SIG-M5 treated with dmso at 0.1 percent for 504 hours (cell line): Measurements from ENCODE around the gene MGAT4C.
"Not testable (repeated sequence)": the region's sequence is repeated elsewhere in the genome, so short reads cannot be mapped to it uniquely, and the experiment has no call there.

Source experiments
- DNase-seq: peaks from one replicate; lab custom pipeline; 2025; ENCODE audit not compliant: unreplicated experiment; lab: John Stamatoyannopoulos, UW

The MGAT4C gene

DNA sequence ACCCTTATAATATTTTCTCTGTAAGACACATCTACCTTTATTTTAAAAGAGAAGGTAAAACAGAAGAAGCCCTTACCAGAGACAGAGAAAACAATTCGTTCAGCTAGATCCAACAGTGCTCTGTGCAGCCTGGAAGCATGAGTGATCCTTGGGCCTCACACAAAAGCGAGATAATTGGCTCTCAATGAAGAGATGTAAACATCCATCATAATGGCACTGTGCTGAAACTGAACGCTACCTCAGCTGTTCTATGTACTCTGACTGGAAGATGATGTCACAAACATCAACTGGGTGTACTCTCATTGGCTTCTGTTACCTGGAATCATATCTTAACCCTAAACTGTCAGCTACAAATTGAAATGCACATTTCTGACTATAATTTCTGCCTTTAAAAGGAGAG is at the start of gene MGAT4C:
Gene MGAT4C, minus strand, starts transcription at position 229 of the 400 bp plus-strand sequence.
- no peak for DNase-seq

DNA sequence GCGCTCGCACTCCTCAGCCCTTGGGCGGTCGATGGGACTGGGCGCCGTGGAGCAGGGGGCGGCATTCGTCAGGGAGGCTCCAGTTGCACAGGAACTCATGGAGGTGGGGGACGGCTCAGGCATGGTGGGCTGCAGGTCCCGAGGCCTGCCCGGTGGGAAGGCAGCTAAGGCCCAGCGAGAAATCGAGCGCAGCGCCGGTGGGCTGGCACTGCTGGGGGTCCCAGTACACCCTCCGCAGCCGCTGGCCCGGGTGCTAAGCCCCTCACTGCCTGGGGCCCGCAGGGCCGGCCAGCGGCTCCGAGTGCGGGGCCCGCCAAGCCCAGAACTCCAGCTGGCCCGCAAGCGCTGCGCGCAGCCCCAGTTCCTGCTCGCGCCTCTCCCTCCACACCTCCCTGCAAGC is 40.2 kb upstream of the MGAT4C start:
- DNase-seq = not testable (repeated sequence)

DNA sequence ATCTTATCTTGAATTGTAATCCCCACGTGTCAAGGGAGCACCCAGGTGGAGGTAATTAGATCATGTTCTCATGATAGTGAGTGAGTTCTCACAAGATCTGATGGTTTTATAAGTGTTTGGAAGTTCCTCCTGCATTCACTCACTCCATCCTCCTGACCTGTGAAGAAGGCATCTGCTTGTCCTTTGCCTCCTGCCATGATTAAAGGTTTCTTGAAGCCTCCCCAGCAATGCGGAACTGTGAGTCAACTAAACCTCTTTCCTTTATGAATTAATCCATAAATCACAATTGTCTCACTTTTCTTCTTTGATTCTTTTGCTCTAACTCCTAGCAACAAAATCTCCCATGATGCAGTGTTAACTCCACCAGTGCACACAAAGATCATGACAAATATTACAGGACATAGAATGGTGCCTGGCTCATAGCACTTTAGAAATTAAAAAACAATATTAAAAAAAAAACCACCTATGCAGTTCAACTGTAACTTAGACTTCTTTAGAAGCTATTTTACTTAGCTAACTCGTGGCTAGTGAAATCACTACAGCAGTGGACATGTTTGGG is 37.6 kb upstream of the MGAT4C start:
- DNase-seq = no peak

DNA sequence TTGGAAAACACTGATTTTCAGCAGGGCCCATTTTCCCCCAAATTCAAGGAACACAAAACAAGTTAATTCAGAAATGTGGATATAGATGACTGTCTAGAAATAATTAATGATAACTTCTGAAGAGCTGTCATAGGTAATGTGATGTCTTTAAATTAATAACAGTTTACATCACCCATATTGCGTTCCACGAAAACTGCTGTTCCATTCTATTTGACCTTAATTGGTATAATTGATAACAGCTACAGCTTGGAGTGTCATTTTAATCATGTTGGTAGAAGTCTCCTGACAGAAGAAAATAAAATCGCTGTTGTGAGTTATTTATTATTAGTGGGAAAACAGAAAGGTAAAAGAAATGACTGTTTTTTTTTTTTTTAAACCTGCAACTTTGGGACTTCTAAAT is 36.3 kb upstream of the MGAT4C start:
- DNase-seq = no peak

DNA sequence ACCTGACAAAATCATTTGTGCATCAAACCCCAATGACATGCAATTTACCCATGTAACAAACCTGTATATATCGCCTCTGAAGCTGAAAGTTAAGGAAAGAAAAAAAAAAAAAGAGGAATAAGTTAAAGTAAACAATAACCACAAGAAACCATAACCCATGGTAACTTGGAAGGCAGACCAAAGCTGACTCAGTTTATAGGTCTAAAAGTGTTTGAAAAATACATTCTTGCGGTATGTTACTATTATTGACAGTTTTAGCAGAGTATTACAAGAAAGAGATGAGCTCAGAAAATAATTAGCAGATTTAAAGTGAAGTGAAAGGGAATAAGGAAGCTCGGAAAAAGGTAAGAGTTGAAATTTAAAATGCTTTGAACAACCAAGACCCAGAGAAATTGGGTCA is 34.4 kb upstream of the MGAT4C start:
- DNase-seq = no peak

DNA sequence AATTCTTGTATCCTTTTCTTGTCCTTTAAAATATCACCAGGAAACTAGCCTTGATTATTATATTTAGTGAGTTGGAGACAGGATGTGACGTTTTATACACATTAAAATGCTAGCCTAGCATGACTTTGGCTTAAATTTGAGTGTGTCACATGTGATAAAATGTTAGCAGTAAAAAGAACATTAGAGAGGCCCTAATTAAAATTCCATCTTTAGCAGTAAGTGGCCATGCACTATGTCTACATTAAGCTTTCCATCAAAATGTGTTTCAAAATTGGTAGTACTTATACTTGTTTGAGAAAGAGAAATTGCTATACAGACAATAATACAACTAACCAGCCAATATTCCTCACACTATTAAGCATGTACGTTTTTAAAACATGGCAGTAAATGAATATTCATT is 29.9 kb upstream of the MGAT4C start:
- no peak for DNase-seq

DNA sequence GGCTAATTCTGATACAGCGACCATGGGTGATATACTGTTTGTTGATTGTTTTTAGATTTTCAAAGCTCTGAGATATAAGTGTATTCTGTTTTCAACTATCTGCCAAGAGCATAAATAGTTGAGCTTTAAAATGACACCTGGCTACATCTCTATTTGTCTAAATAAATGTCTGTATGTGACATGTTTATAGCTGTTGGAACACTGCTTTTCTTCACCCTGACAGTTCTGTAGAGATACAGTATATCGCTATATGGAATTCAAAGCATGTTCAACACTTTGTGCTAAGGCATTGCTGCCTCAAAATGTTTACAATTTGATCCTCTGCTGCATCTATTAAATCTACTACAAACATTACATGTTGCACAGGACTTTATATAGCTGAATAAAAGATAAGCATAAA is 27.4 kb upstream of the MGAT4C start:
- DNase-seq = no peak

DNA sequence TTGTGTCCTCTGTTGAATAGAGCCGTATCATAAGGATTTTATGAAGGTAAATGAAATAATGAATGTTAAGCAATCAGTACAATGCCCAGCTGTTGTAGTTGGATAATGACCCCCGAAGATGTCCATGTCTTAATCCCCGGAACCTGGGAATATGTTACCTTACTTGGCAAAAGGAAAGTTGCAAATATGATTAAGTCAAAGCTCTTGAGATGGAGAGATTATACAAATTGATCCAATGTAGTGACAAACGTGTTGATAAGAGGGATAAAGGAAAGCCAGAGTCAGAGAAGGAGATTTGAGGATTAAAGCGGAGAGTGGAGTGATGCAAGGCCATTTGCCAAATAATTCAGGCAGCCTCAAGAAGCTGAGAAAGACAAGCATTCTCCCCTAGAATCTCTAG is 19.2 kb upstream of the MGAT4C start:
- DNase-seq = no peak

DNA sequence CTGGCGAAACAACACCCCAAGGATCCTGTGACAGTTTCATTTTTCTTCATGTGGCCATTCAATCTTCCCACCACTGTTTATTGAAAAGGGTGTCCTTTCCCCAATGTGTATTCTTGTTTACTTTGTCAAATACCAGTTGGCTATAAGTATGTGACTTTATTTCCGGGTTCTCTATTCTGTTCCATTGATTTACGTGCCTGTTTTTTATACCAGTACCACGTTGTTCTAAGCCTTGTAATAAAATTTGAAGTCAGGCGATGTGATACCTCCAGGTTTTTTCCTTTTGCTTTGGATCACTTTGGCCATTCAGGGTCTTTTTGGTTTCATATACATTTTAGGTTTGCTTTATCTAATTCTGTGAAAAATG is 9.1 kb upstream of the MGAT4C start:
- DNase-seq = no peak

DNA sequence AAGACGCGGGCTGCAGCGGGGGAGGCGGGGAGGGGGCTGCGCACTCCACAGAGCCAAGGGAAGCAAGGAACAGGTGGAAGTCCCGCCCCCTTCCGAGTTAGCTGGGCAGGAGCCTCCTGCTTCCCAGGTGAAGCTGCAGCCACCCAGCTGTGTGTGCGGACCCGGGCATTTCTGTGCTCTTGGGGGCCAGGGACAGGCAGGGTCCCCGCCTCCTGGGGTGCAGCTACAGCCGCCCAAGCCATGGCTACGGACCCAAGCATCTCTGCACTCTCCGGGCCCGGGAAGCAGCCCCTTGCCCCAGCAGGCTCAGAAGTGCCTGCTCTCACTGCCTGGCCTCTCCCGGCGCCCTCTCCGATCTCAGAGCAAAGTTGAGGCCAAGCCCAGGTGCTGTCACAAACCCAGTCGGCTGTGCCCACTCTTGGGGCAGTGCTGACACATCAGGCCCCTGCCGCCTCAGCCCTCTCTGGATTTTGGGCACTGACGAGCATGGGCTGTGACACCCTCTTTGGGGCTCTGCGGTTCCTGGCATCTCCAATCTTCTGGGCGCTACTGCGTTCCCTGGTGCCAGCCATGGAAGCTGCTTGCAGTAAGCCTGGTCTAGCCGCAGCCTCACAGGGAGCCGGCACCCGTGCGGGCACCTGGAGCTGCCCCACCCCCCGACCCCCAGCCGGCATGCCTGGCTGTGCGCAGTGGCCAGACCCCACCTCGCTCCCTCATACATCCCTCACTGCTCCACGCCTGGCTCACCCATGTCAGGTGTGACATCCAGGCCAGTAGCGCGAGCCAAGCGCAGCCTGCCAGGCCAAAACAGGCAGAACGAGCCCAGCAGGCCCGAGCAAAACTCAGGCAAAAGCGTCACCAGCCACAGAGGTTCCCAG is 8.5 kb upstream of the MGAT4C start:
- no peak for DNase-seq

DNA sequence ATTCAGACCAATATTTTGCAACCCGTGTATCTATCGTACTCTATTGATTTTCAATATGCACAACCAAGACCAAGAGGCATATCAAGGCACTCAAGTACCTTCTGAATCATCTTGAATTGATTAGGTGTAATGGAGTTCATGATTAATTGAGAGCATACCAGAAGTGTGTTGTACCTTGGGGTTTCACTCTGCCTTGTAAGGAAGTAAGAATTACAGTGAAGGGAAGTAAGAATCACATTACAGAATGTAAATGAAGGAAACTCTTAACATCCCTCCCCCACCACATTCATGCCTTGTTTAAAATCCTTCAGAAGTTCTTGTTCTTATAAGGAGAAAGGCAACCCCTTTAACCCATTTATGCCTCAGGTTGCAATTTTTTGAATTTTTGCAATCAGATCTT is 5.4 kb upstream of the MGAT4C start:
- no peak for DNase-seq

DNA sequence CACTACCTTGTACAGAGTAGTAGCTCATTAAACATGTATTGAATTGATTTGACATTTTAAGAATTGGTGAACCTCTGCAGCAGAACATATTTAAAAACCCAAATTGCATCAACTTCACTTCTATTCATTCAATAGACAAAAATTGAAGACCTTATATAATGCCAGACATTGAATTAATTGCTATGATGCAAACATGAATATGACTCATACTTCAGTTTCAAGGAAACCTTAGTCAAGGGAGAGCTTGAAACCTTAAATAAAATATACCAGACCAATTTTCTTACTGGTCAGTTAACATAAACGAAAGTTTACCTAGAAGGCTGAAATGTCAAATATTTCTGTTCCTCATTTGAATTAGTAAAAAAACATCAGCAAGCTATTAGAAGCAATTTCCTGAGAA is 5.0 kb upstream of the MGAT4C start:
- DNase-seq = no peak

DNA sequence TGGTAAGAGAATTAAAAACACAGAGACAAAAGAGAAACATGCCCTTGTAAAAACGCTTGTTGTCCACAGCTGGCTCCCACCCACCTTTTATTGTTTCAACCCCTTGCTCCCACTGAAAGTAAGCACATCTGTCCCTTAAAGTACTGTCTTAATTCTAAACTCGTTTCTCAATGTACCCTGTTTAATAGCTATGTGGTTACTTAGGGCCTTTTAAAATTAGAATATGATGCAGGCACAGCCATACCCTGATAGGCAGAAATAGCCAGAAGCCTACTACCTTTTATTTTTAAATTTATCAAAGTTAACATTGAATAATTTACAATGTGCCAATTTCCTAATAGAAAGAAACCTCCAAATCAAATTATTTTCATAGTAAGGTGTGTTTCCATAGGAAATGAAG is 4.0 kb upstream of the MGAT4C start:
- DNase-seq = no peak

DNA sequence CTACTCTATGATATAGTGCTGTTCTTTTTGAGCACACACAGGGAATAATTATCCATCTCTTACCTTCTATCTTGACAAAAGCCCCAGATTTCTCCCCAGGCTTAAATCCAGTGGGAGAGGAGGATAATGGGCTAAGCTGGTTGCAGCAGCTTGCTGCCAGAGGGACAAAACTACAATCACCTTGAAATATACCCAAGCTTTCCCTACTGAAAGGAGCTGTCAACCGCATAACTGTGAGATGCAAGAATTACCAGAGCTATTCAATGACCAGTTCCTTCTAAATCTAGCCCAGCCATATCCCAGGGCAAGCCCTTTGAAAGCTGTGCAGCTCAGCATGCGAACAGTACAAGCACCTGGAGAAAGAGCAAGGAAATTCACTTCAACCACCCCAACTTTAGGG is 943 bp upstream of the MGAT4C start:
- no peak for DNase-seq

DNA sequence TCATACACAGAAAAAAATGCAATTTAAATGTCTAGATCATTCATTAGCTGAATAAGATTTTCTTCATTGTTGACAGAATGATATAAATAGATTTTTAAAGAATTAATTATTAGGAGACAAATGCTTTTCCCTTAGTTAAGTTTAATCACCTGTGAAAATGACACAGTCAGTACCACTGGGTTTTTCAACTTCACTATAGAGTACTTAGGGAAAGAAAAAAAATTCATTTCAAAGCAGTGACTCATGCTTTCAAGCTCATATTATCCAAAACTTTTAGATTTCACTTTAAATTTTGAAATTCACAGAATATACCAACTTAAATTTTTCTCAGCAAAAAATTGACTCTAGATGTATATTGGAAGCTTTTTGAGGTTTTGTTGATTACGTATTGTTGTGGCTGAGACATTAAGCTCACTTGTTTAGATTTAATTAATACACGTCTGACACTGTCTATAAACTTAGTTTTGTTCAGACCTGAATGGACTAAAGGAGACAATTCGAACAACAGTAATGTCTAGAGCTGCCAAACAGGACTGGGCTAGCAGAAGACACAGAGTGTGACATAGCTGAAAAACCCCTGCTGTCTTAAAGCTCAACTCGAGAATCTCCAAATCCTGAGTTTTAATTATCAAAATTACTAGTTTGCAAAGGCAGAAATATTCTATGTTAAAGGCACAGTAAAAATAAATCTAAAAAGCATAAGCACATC is 1.6 kb downstream of the MGAT4C start:
- DNase-seq = no peak

DNA sequence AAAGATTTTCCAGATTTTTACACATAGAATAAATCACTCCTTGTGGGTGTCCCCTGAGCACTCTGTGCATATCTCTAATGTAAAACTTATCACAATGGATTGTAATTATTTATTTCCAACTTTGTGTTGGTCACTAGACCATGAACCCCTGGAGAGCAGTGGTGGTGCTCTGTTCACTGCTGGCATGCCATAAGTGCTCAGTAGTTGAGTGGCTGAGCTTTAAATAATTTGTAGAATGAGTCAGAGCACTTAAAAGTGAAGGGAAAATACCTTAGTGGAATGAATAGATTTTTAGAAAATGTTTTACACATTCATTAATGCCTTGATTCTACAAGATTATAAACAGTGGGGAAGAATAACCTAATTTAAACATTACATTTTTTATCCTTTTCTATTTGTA is 6.3 kb downstream of the MGAT4C start:
- DNase-seq = no peak

DNA sequence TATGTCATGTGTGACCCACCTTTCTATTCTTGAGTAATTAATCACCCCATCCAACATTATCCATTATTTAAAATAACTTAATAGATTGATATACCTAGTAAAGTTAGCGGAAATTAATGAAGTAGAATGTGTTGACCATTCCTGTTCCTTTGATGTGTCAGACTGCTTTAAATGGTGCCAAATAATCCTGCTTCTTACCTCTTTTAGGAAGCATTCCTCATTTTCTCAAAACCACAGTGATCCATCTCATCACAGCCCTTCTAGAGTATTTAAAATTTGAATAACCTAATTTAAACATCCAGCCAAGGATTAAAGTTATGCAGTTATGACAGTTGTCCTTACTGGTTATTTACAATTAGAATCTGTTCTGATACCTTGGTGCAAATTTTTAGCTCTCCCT is 6.9 kb downstream of the MGAT4C start:
- DNase-seq = no peak

DNA sequence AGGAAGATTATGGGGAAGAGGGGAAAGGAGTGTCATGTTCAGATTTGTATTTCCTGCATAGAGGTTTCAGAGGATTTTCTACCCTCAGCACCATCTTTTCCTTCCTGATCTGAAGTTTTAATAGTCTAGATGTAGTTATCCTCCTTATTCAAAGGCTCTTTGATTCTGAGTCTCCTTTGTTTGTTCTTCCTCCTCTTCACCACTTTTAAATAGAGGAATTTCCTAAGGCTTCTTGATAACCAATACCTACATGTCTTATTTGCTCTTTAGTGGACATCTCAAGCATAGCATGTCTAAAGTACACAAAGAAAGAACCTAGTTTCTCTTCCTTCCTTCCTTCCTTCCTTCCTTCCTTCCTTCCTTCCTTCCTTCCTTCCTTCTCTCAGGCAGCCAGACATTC is 8.3 kb downstream of the MGAT4C start:
- DNase-seq = no peak

DNA sequence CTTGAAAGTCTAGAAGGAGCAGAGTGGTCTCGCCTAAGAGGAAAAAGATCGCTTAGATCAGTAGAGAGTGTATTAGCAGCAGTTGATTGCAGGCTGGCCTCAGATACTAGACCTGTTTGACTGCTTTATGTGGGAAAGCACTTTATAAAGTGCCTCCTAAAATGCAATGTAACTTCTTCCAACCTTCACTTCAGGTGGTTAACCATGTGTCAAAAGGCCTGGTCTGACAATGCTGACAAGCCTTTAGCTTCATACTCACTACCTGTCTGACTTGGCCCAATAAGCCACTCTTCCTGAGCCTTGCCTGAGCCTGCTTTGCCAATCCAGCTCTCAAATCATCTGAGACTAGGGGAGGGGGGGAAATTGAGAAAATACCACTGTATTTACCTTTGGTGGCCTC is 14.6 kb downstream of the MGAT4C start:
- DNase-seq = no peak

DNA sequence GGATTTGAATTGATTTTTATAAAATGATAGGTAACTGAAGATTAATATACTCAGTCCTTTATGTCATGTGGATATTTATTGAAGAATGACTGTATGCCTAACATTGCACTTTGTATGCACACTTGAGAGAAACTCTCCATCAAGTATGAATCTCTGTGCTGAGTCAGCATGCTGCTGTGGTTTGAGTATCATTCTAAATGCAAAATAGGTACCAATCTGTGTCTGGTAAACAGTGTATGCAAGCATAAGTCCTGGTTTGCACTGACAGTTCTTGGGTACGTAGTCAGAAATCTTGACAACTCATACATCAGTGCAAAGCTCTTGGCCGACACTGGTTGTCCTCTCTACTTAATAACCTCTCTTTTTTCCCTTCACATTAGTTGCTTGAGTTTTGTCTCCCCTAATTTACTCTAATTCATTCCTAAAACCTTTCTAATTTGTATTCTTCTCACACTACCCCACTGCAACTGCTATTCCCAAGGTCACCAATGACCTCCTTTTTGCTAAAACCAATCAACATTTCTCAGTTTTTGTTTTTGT is 21.8 kb downstream of the MGAT4C start:
- no peak for DNase-seq

DNA sequence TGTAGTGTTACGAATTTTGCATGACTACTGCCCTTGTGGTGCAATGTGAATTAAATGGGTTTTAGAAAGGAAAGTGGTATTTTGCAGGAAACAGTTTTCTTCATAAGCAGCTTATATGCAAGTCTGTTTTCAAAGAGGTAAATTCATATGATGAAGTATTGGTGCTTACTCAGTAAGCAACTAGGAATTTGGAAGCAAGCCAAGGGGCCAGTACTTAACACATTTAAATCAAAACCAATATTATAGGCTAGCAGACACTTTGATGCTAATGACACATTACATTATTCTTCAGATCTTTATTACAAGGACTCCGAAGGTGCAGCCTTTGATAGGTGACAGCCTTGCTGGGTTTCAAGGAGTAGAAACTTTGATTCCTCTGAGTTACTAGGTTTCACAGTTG is 23.1 kb downstream of the MGAT4C start:
- no peak for DNase-seq

DNA sequence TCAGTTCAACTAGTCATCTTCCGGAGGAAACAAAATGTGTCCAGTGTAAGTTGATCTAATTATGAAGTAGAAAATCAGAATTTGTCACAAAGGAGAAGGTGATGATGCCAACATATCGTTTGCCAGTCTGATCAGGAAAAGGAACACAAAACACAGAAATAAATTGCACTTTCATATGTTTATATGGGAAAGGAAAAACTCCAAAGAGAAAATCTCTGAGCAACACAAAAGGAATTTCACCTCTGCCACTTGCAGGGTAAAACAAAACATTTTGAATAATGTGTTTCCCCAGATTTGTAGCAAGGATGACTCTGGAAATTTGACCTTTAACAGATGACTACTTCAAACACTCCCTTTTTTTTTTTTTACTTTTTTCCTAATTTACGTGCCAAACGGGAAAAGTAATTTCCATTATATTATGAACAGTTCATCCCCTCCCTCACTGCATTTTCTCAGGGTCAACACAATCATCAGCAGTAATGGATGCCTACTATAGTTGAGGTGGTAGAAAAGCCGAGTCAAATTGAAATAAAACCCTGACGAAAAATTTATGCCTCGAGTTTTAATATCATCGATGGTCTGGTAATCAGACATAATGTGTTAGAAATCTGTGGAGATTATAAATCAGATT is 25.6 kb downstream of the MGAT4C start:
- DNase-seq = no peak
